ENCODE measurements around the gene DSC3. TPM values are rescaled to one million over a fixed set of nuclear protein-coding genes. Genes with fewer than 3 reads are reported as not detected.
"Not testable (repeated sequence)": the region's sequence is repeated elsewhere in the genome, so short reads cannot be mapped to it uniquely, and the experiment has no call there.

DSC3 gene
- total and polyA plus RNA-seq, 9 of the 15 experiments (the other 6 are each of a cell fraction or from before 2014, with no cell fraction given) = 0.01 to 0.40 (median 0.07) TPM

- TF ChIP-seq ZNF583 (CRISPR knock-in tag; IDR thresholded peaks at IDR 0.05) = no peak
Measured at GRCh38 chr18:31040686-31041270, 1.8 kb downstream of the DSC3 start (continued).

DNA sequence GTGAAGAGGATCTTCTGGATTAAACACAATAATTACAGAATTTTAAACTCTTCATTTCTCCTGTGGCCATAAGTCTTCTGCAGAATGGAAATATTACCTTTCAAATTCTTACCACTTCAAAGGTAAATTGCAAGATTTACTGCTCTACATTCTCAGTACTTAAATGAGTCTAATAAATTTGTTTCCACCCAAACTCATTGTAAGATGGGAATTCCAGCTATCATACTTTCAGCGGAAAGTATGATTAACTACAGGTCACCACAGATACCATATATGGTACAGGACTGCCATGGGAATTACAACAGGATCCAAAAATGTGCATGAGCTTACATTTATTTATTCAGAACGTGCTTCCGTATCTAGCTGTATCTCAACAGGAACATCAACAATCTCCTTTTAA lies 3.1 kb downstream of the DSC3 start:
- intact Hi-C loops (cut with micrococcal nuclease) = no loop called here
- DNase-seq (ENCODE audit: extremely low read depth in 1 of 4, low spot score in 3 of 4) (no peak), ATAC-seq (no peak), FAIRE-seq (no peak)
- no peak overlapping the region for H2AFZ ChIP-seq (ENCODE audit: low read depth, low read length)
- POLR2A ChIA-PET = no interaction called here
- no peak overlapping the region for H3K4me3 ChIP-seq
- H3K27me3 ChIP-seq (ENCODE audit: control insufficient read depth in 2 of 2, insufficient read depth in 2 of 2, low read length in 2 of 2) = peaks cover 0 to 23% of the 10 kb centered on the region in 2 experiments; a peak in 2 of 5 replicates
- TF ChIP-seq ELF1 (tag; IDR thresholded peaks at IDR 0.05) (no peak), RNF2 (IDR thresholded peaks at IDR 0.05) (no peak), RBM17 (IDR thresholded peaks at IDR 0.05; ENCODE audit: borderline replicate concordance, low read depth, low read length) (no peak), TCFL5 (CRISPR knock-in tag; conservative IDR thresholded peaks at IDR 0.05) (no peak), KDM2B (CRISPR knock-in tag; IDR thresholded peaks at IDR 0.05) (no peak), E4F1 (CRISPR knock-in tag; IDR thresholded peaks at IDR 0.05; ENCODE audit: borderline replicate concordance) (no peak), SOX6 (IDR thresholded peaks at IDR 0.05) (no peak), NR4A1 (CRISPR knock-in tag; IDR thresholded peaks at IDR 0.05) (no peak), NR4A1 (tag; IDR thresholded peaks at IDR 0.05) (no peak), ZNF274 (IDR thresholded peaks at IDR 0.05; ENCODE audit: borderline replicate concordance, low read depth, low read length) (no peak), MBD2 (IDR thresholded peaks at IDR 0.05; ENCODE audit: borderline replicate concordance, low read depth) (no peak), CCAR2 (IDR thresholded peaks at IDR 0.05; ENCODE audit: low read depth, low read length) (no peak), TAF9B (IDR thresholded peaks at IDR 0.05; ENCODE audit: partially characterized antibody) (no peak)
- H3K9ac ChIP-seq (ENCODE audit: insufficient read depth in 1 of 2, low read depth in 2 of 2, low read length in 2 of 2) = no peak overlapping the region
- H3K4me2 ChIP-seq (ENCODE audit: insufficient read depth, low read length) = no peak overlapping the region
- BruUV-seq (replicated peaks) = no TSS peak
- in situ Hi-C loops (cut with MboI) = no loop called here
- H3K9me3 ChIP-seq (replicated peaks; ENCODE audit: control insufficient read depth, insufficient read depth, low read depth, low read length) = no peaks in the 10 kb centered on the region
- H3K36me3 ChIP-seq (ENCODE audit: control insufficient read depth, insufficient read depth, low read length) = no peaks in the 10 kb centered on the region
- no peak overlapping the region for H3K27ac ChIP-seq (ENCODE audit: extremely low read depth, low read depth, low read length)
- H3K79me2 ChIP-seq (ENCODE audit: control insufficient read depth, insufficient read depth, low read length) = no peaks in the 10 kb centered on the region
- H3K9me1 ChIP-seq (ENCODE audit: control insufficient read depth, insufficient read depth, low read length) = no peaks in the 10 kb centered on the region
- H4K20me1 ChIP-seq (replicated peaks; ENCODE audit: control insufficient read depth, insufficient read depth, low read length) = no peaks in the 10 kb centered on the region
- WGBS (ENCODE audit: insufficient coverage, low coverage, missing lambda C conversion rate) = 15% methylated on average over 3 of the region's 3 CpGs
- H3K4me1 ChIP-seq (replicated peaks in 1 of 2; ENCODE audit: control insufficient read depth in 2 of 2, insufficient read depth in 2 of 2, low read length in 2 of 2) = peaks cover 0 to 18% of the 10 kb centered on the region in 2 experiments; a peak in 1 of 5 replicates
- CTCF ChIA-PET (ENCODE audit: low intra/inter-chr PET ratio) = no interaction called here

GRCh38 chr18:31037686-31038085 lies 4.9 kb downstream of the DSC3 start:
- H3K4me2 ChIP-seq (ENCODE audit: insufficient read depth, low read length); in situ Hi-C loops (cut with MboI); BruUV-seq (replicated peaks); DNase-seq (ENCODE audit: extremely low read depth in 1 of 4, low spot score in 3 of 4); H3K27ac ChIP-seq (ENCODE audit: extremely low read depth, low read depth, low read length); H4K20me1 ChIP-seq (replicated peaks; ENCODE audit: control insufficient read depth, insufficient read depth, low read length); H3K79me2 ChIP-seq (ENCODE audit: control insufficient read depth, insufficient read depth, low read length); H2AFZ ChIP-seq (ENCODE audit: low read depth, low read length); intact Hi-C loops (cut with micrococcal nuclease); POLR2A ChIA-PET; H3K9me3 ChIP-seq (replicated peaks; ENCODE audit: control insufficient read depth, insufficient read depth, low read depth, low read length); ATAC-seq; CTCF ChIA-PET (ENCODE audit: low intra/inter-chr PET ratio); H3K9ac ChIP-seq (ENCODE audit: insufficient read depth in 1 of 2, low read depth in 2 of 2, low read length in 2 of 2); H3K36me3 ChIP-seq (ENCODE audit: control insufficient read depth, insufficient read depth, low read length); FAIRE-seq; H3K4me3 ChIP-seq; H3K9me1 ChIP-seq (ENCODE audit: control insufficient read depth, insufficient read depth, low read length): not testable (repeated sequence)
- Histone ChIP-seq H3K4me1 (replicated peaks in 1 of 2; ENCODE audit: control insufficient read depth in 2 of 2, insufficient read depth in 2 of 2, low read length in 2 of 2) (peaks cover 0 to 14% of the 10 kb centered on the region in 2 experiments; a peak in 1 of 5 replicates), H3K27me3 (ENCODE audit: control insufficient read depth in 2 of 2, insufficient read depth in 2 of 2, low read length in 2 of 2) (peaks cover 0 to 14% of the 10 kb centered on the region in 2 experiments; a peak in 2 of 5 replicates)
- 16% methylated on average over 5 of the region's 5 CpGs for WGBS (ENCODE audit: insufficient coverage, low coverage, missing lambda C conversion rate)
